RWPE1 (cell line): ENCODE data around the gene TPSG1.

ENCODE experiments used
- CTCF ChIA-PET: fragments of 350-600 bp; sonication (Branson Sonifier 250); formaldehyde crosslinking; extraction: SDS; loops from one replicate; lab custom pipeline; 2021; lab: Yijun Ruan, JAX
- POLR2A ChIA-PET: fragments of 400-600 bp; formaldehyde crosslinking; extraction: SDS; loops from one replicate; lab custom pipeline; 2020; ENCODE audit warnings: antibody characterized with exemption; ENCODE audit not compliant: low non-redundant PET; lab: Yijun Ruan, JAX
- DNase-seq: peaks from one replicate; pipeline ENCODE4 v3.0.0; 2012; ENCODE audit warnings: low spot score
- H3K27ac ChIP-seq: fragments of 450-650 bp; 2 replicates; pipeline ENCODE4 v1.5.1; 2017
- TF ChIP-seq, protein P1 (sequence below): fragments of 450-650 bp; conservative IDR thresholded peaks from 2 replicates; pipeline ENCODE4 v1.5.1; 2017; ENCODE audit warnings: low read depth, mild to moderate bottlenecking

Gene TPSG1

DNA sequence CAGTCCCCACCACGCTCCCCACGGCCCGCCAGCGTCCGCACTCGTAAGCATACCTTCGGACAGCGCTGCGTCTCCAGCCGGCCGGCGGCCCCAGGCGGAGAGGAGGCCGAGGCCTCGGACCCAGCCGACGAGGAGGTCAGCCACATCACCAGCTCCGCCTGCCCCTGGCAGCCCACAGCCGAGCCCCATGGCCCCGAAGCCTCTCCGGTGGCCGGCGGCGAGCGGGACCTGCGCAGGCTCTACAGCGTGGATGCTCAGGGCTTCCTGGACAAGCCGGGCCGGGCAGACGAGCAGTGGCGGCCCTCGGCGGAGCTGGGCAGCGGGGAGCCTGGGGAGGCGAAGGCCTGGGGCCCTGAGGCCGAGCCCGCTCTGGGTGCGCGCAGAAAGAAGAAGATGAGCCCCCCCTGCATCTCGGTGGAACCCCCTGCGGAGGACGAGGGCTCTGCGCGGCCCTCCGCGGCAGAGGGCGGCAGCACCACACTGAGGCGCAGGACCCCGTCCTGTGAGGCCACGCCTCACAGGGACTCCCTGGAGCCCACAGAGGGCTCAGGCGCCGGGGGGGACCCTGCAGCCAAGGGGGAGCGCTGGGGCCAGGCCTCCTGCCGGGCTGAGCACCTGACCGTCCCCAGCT, 4.9 kb downstream of the TPSG1 start:
- no peak for DNase-seq
- ChIA-PET POLR2A (no interaction called here), CTCF (no interaction called here)
- TF ChIP-seq, protein P1, sequence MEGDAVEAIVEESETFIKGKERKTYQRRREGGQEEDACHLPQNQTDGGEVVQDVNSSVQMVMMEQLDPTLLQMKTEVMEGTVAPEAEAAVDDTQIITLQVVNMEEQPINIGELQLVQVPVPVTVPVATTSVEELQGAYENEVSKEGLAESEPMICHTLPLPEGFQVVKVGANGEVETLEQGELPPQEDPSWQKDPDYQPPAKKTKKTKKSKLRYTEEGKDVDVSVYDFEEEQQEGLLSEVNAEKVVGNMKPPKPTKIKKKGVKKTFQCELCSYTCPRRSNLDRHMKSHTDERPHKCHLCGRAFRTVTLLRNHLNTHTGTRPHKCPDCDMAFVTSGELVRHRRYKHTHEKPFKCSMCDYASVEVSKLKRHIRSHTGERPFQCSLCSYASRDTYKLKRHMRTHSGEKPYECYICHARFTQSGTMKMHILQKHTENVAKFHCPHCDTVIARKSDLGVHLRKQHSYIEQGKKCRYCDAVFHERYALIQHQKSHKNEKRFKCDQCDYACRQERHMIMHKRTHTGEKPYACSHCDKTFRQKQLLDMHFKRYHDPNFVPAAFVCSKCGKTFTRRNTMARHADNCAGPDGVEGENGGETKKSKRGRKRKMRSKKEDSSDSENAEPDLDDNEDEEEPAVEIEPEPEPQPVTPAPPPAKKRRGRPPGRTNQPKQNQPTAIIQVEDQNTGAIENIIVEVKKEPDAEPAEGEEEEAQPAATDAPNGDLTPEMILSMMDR = no peak
- no peak overlapping the region for H3K27ac ChIP-seq

DNA sequence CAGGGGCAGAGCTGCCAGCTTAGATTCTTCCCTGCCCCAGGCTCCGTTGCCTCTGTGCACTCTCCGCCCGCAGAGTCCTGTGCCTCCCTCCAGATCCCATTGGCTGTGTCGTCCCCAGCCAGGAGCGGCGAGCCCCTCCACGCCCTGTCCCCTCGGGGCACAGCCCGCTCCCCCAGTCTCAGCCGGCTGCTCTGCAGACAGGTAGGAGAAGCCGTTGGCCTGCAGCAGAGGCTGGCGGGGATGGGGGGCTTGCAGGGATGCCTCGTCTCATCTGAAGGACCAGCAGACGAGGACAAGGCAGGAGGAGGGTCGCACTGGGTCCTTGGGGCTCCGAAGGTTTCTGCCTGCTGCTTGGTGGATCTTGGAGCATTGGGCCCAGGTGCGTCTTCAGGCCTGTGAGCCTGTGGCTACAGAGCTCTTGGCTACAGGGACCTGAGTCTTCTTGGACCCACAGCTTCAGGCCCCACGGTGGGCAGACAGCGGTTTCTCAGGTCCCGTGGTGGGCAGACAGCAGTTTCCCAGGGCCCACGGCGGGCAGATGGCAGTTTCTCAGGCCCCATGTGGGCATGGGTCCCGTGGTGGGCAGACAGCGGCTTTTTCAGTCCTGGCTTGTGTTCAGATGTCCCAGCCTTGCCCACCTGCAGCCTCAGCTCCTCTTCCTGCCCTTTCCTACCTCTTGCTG, 6.0 kb downstream of the TPSG1 start:
- TF ChIP-seq, protein P1 = no peak
- DNase-seq = no peak
- CTCF ChIA-PET = interaction anchor here (0.7 kb wide), 1 partner anchor 25 kb away, joined by 3 read pairs; no protein-coding TSS in a partner anchor
- H3K27ac ChIP-seq = no peak overlapping the region
- POLR2A ChIA-PET = no interaction called here

DNA sequence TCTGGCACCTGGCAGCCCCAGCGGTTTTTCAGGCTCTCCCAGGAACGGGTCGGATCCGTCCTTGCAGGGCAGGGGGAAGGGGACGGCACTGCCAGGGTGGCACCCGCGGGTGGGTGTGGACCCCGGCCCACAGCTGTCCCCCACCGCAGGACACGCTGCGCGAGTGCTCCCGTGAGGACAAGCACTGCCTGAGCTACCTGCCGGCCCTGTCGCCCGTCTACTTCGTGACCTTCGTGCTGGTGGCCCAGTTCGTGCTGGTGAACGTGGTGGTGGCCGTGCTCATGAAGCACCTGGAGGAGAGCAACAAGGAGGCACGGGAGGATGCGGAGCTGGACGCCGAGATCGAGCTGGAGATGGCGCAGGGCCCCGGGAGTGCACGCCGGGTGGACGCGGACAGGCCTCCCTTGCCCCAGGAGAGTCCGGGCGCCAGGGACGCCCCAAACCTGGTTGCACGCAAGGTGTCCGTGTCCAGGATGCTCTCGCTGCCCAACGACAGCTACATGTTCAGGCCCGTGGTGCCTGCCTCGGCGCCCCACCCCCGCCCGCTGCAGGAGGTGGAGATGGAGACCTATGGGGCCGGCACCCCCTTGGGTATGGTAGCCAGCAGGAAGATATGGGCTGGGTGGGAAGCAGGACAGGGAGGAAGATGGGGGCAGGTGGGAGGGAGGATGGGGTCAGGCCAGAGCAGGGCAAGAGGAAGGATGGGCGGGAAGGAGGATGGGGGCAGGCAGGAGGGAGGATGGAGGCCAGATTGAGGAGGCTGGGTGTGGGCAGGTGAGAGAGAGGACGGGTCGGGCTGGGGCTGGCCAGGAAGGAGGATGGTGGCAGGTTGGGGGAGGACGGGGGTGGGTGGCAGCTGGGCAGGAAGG, 6.8 kb downstream of the TPSG1 start:
- DNase-seq = no peak
- TF ChIP-seq, protein P1 = no peak
- H3K27ac ChIP-seq = no peak overlapping the region
- POLR2A ChIA-PET = no interaction called here
- CTCF ChIA-PET = interaction anchor here (0.6 kb wide), 1 partner anchor 145 kb away, joined by 4 read pairs; no protein-coding TSS in a partner anchor

DNA sequence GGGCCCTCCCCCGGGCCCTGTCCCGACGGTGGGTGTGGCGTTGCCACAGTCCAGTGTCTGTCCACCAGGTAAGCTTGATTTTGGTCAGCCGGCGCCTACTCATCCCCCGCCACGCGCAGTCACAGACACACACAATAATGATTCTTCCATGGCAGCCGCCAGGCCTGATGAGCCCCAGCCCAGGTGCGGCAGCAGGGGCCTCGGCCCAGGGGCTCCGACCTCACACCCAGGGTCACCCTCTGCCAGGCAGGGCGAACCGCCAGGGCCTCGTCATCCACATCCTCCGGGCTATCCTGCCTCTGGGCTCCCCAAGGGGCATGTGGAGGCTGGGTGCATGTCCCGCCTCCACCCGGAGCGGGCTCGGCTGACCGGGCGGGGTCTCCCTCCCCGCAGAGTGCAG, 7.5 kb downstream of the TPSG1 start:
- CTCF ChIA-PET = no interaction called here
- POLR2A ChIA-PET = no interaction called here
- H3K27ac ChIP-seq = no peak overlapping the region
- TF ChIP-seq, protein P1 = no peak
- DNase-seq = no peak

DNA sequence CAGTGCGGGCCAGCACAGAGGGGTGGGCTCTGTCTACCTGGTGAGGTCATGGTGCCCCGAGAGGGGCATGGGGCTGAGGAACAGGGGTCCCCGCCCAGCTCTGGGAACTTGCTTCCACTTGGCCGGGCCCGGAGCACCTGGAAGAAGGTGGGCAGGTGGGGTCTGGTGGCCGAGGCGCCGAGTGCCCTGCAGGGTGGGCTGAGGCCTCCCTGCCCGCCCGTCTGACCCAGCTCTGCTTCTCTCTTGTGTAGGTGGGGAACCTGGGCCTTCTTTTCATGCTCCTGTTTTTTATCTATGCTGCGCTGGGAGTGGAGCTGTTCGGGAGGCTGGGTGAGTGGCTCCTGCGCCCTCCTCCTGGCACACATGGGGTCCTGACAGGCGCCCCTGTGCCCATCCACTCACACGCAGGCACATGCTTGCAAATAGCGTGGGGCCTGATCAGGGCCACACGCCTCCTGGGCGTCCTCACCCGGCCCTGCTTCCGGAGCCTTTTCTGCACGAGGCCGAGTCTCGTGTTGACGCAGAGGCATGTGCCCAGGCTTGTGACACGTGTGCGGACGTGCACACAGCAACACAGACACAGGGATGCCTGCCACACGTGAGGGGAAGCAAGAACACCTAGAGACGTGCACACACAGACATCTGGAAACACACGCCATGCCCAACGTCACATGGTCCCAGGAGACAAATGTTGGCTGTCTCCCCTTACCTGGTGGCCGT, 8.2 kb downstream of the TPSG1 start:
- ChIA-PET POLR2A (no interaction called here), CTCF (no interaction called here)
- no peak for DNase-seq
- H3K27ac ChIP-seq = no peak overlapping the region
- TF ChIP-seq, protein P1 = no peak

DNA sequence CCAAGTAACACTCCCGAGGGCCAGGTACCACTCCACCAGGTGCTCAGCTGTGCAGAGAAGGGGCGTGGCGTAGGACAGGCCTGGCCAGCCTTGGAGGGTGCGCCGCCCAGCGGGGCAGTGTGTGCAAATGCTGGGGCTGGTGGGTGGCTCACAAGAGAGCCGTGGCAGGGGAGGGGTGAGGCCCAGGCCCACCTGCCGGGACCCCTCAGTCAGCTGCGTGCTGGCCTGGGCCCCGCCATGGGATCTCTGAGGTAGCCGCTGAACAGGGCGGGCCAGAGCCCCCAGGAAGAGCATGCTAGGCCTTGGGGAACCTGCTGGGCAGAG, 8.8 kb downstream of the TPSG1 start:
- no peak overlapping the region for H3K27ac ChIP-seq
- CTCF ChIA-PET = no interaction called here
- DNase-seq = no peak
- POLR2A ChIA-PET = no interaction called here
- TF ChIP-seq, protein P1 = no peak
